ENCODE measurements around the gene YAF2.

GRCh38 chr12:42260518-42260917 is 22.5 kb upstream of the YAF2 start:
- TF ChIP-seq POLR2A (IDR thresholded peaks at IDR 0.05): no peak
- TF ChIP-seq, protein P1, sequence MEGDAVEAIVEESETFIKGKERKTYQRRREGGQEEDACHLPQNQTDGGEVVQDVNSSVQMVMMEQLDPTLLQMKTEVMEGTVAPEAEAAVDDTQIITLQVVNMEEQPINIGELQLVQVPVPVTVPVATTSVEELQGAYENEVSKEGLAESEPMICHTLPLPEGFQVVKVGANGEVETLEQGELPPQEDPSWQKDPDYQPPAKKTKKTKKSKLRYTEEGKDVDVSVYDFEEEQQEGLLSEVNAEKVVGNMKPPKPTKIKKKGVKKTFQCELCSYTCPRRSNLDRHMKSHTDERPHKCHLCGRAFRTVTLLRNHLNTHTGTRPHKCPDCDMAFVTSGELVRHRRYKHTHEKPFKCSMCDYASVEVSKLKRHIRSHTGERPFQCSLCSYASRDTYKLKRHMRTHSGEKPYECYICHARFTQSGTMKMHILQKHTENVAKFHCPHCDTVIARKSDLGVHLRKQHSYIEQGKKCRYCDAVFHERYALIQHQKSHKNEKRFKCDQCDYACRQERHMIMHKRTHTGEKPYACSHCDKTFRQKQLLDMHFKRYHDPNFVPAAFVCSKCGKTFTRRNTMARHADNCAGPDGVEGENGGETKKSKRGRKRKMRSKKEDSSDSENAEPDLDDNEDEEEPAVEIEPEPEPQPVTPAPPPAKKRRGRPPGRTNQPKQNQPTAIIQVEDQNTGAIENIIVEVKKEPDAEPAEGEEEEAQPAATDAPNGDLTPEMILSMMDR (IDR thresholded peaks at IDR 0.05): no peak
- TF ChIP-seq POLR2AphosphoS5 (IDR thresholded peaks at IDR 0.05): no peak

Data from transverse colon (tissue), 4 donors.